GM19452 (cell line): ENCODE measurements around the gene RBFOX1.

ENCODE experiments used
- ATAC-seq: cut with Tn5 transposase; IDR thresholded peaks from one replicate; pipeline ENCODE4 v1.9.1; 2021; ENCODE audit not compliant: unreplicated experiment

Gene RBFOX1

DNA sequence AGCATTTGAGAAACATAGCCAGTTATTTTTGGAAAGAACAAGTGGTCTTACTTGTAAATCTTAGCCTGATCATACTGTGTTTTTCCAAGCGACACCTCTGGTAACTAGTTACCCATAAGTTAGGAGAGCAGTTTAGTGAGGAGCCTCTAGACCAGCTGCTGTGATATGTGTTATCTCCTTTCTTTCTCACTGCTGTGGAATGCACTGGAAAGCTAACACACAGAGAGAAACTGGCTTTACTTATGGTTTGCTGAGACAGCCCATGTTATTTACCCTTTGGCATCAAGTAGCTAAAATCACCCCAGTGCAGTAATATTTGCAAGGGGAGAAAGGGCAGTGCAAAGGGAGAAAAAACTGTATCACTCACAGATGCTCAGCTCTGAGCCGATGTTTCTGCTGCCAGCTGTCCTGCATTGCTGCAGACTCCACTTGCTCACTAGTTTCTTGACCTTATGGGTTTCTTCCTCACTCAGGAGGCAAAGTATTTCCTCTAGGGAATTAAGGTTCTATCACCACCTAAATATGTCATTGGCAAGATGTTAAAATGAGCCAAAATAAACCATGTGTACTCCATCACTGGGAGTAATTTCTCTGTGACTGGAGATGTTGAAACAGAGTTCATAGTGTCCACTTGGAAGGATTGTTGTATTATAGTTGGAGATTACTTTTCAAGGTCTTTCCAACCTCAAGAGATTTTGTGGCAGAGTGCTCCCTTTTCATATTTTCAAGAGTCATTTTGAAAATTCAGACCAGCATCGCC is 2.3 kb downstream of the RBFOX1 start:
- no peak for ATAC-seq

DNA sequence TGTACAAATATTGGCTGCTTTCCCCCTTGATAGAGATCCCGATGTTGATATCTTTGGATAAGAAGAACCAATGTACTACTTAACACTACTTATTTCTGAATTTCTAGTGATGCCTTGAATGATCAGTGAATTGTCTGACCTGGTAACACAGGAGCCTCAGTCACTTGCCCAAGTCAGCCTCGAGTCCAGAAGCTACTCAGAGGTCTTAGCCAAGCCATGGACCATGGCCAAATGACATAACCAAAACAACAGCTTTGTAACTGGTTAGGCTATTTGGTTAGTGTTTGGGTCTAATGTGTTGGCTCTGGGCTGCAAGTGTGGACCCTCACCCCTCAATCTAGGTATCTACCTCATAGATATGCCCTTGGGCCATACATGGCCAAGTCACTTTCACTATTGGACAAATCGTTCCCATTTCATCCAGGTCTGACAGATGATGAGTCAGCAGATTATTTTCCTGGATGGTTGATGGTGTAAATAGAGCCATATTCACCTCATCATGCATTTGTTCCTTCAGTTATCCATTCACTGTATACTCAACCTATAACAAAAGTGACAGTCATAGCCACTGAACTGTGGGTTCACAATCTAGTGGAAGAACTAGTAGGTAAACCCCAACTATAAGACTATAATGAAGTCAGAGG is 3.5 kb downstream of the RBFOX1 start:
- no peak for ATAC-seq

DNA sequence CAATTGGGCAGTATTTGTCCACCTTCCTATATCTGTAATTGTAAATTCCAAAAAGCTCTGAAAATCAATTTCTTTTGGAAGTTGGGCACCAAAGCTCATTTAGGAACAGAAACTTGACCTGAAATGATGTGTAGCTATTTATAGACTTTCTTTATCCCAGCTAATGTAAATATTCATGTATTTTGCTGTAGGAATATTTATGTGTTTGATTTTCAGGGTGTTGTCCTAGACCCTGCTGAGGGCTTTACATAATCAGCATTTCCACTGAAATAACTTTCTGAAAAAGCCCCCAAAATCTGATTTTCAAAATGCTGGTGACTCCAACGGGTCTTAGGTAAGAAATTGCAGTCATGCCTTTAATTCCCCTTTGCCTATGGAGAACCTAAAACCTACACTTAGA is 4.1 kb downstream of the RBFOX1 start:
- ATAC-seq, result no peak

DNA sequence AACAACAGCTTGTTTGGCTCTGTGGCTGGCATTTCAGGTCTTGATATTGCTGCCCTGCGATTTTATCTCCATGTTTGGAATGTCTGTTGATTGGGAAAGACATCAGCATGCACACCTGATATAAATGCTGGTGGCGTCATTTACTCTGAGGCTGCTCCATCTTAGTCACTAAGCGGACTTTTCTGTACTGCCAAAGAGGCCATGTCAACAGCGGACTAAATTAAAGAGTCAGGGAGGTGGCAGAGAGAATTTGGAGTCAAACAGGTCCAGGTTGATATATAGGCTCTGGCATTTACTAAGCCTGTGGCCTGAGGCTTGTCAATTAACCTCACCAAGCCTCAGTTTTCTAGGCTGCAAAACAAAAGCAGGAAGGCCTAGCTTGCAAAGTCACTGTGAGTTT is 6.2 kb downstream of the RBFOX1 start:
- ATAC-seq, result no peak

DNA sequence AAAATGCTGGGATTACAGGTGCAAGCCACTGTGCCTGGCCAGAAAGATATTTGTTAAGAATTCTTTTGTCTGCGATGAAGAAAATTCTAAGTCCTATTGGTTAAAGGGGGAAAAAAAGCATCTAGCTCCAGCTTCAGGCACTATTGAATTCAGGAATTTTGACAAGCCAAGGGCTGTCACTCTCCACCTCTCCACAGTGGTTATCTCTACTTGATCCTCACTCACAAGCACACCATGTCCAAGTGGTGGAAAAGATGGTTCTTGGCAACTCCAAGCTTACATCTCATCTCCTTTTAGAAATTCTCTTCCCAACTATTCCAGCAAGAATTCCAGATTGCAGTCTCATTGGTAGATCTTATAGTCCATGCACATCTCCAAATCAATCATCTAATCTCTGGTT is 7.1 kb downstream of the RBFOX1 start:
- no peak for ATAC-seq

DNA sequence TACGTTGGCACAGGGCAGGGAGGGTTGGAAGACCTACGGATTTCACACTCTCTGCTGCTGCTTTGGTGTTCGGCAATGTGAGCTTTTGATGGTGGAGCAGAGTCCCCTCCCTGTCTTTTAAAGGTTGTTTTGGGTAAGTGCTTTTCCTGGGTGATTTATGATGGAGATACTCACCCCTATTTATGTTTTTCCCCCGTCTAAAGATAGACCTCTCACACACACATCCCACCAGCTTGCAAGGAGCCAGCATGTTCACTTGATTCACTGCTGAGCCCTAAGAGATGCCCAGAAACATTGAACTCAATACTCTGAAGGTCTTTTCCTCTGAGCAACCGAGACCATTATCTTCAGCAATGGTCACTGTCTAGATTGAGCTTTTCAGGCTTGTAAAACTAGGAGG is 8.3 kb downstream of the RBFOX1 start:
- no peak for ATAC-seq

DNA sequence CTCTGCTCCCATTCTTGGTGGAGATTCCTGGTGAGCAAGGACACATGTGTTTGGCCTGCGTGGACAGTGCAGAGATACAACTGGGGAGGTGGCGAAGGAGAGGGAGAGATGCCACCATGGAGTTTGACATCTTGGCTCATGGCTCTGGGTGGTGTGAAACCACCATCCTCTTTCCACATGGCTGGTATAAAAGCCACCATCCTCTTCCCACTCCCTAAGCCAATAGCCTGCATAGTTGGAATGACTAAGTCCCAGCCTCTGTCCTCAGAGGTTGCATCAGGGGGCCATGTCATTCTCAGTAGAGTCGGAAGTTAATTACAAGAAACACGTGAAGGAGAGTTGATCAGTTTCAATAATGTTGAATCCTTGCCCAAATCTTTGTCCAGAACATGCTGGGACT is 10.0 kb downstream of the RBFOX1 start:
- no peak for ATAC-seq

DNA sequence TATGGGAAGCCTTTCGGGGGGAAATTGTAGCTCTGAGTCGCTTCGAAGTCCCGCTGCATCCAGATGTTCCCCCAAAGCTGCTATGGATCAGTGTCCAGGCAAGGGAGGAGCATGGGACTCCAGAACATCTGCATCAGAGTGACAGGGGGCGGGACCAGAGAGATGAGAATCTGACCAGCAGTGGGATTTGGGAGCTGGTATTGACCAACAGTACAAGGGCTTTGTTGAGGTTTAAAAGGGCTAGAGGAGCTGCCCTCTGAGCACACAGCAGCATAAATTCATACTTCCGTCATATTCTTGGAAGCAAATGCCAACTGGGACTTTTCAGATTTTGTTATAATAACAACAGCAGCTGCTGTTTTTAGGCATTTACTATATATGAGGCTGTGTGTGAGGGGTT is 10.6 kb downstream of the RBFOX1 start:
- ATAC-seq, result no peak

DNA sequence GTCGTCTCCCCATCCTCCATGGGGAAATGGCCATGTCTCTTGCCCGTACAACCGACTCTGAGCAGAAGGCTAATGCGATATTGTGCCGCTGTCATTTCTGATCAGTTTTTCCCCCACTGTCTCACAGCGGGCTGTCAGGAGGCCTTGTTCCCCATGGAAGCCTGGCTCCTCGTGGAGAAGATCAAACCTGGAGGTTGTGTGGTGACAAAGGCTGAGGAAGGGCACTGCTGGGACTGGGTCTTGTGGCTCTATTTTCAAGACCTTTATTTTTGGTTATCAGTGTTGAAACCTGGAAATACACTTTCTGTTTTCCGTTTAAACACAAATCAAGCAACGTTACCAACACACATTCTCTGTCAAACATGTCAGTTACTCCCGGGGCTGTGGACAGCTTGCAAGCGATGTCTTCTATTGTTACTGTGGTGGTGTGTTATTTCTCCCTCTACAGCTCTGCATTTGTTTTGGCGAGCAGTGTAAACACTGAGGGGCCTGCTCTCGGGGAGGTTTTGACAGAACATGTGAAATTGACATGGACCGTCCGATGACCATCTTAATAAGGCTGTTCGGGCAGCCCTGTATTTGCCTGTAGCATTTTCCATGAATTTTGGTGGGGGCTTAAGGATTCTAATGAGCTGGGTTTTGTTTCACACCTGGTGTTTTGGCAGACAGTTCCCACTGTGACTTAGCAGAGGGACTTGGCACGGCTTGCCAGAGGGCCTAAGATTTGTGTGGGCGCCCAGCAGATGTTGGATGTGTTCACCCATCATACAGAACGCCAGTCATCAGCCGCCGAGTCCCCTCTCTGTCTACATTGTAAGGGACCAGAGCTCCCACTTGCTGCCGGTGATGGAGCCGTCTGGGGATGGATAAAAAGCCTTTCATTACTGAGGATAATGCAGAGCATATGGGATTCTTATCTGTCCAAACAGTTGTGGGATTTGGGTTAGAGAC is 12.5 kb downstream of the RBFOX1 start:
- no peak for ATAC-seq

DNA sequence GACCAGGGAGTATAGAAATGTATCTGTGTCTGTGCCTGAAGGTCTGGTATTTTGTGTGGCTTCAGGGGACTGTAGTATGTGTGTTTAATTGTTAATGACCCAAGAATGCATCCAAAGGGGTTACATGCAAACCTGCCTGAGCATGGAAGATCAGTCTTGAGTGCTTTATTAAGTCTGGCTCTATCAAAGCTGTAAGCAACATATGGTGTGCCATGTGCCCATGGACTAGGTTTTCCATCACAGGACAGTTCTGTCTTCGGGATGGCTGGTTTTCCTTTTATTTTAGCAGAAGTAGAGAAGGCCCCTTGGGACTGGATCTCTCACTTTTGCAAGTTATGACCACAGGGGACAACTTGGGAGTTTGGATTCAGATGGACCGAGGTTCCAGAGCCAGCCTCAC is 18.2 kb downstream of the RBFOX1 start:
- ATAC-seq, result no peak

DNA sequence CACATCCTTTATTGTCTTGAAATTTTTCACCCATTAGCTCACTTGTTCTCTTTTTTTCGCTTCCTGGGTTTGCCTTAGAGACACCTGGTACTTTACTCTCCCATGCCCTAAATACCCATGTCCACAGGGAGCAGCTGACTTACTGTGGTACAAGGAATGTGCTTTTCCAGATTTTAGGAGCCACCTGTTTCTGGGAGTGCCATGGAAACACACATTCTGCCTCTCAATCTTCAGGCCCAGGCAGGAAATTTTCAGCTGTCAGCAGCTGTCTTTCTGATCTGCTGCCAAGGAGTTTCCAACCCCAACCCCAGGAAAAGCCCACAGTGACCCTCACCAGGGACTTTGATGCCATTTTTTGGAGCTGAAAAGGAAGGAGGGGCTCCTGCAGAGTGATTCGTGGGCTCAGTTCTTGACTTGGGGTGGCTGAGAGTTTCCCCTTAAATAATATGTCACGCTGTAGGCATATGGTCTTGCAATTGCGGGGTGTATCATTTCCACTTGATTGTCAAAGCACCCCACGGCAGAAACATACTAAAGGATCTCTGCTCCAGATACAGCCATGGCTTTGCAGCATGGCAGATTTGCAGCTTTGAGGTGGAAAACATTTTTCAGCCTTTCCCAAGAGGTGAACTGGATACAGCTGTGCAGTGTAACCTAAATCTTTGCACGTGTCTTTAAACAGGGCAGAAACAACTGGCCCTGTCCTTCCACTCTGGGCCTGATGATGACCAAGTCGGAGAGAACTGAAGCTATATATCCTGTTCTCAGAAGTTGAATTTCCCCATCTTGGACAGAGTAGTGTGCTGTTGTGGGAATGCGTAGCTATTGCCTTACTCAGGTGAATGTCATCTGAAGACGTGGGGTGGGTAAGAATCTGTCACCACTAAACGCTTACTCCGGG is 19.2 kb downstream of the RBFOX1 start:
- no peak for ATAC-seq

DNA sequence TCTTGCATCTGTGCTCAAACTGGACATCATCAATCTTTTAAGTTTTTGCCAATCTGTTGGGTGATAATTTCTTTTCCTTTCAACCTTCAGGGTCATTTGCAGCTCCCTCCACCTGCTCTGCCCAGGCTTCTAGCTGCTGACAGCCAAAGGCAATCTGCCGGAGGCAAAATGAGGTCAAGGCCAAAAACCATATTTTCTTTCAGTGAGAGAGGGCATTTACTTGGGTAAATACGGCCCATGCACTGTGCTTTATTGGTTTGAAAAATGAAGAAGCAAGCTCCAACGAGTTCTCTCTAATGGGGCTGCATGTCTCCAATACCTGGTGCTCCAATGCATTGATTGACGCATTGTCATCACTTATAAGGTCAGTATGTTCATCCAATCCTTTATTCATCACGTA is 23.1 kb downstream of the RBFOX1 start:
- no peak for ATAC-seq

DNA sequence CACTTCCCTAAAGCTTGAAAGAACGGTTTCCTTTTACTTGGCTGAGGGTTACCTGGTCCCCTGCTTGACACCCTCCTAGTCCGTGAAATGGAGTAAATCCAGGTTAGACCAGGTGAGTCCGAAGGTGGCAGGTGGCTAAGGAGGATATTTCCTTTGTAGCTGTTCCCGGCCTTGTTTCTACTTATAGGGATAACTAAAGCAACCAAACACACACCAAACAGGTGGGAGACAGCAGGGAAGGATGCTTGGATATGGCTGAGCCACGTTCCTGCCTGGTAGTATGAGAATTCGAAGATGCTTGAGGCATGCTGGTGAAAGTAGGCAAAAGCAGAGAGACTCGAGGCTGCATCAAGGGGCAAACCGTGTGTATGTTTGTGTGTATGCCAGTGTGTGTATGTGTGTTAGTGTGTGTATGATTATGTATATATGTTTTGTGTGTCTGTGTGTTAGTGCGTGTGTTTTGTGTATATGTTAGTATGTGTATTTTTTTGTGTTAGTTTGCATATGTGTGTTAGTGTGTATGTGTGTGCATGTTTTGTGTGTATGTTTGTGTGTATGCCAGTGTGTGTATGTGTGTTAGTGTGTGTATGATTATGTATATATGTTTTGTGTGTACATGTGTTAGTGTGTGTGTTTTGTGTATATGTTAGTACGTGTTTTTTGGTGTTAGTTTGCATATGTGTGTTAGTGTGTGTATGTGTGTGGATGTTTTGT is 28.9 kb downstream of the RBFOX1 start:
- ATAC-seq, result no peak

DNA sequence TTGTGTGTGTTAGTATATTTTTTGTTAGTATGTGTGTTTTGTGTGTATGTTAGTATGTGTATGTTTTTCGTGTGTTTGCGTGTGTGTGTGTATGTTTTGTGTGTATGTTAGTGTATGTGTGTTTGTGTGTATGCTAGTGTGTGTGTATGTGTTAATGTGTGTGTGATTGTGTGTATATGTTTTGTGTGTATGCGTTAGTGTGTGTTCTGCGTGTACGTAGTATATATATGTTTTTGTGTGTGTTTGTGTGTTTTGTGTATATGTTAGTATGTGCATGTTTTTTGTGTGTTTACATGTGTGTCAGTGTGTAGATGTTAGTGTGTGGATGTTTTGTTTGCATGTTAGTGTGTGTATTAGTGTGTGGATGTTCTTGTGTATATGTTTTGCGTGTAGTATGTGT is 29.6 kb downstream of the RBFOX1 start:
- ATAC-seq, result no peak

DNA sequence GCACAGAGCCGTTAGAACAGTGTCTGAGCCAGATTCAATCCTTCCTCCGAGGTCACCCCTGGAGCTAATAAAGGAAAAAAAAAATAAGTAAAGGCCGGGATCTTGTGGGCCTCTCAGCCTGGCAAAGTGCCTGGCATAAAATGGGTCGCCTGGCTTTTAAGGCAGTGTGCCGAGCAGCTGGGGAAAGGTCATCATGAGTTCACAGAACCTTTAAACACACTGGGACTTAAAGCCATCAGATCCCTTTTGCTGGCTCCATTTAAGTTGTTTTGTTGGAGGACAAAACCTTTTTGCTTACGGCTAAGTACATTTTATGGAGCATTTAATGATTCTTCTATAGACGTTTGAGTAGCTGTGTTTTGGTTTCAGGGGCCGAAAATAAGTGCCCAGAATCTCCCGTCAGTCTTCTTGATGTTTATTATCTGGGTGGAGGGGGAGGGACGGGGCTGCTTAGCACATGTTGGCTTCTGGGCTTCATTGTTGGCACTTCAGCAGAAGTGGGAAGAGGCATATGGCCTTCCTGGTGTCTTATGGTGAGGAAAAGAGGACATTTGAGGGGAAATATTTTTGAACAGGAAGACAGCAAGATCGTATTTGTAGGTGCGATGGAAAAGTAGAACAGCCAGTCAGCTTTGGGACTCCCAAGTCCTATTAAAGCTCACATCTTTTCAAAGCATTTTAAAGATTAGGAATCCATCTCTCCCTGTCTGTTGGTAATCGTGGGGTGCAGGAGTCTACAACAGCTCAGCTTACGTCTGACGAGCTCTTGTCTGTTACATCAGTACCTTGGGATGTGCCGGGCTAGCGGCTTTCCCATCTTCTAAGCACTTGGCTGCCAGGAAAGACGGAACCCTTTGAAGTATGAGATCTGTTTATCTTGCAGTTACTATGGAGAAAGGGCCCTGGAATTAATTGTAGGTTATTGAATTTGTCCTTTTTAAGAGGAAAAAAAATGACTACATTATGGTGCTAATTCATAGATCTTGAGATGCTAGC is 31.1 kb downstream of the RBFOX1 start:
- ATAC-seq, result no peak

DNA sequence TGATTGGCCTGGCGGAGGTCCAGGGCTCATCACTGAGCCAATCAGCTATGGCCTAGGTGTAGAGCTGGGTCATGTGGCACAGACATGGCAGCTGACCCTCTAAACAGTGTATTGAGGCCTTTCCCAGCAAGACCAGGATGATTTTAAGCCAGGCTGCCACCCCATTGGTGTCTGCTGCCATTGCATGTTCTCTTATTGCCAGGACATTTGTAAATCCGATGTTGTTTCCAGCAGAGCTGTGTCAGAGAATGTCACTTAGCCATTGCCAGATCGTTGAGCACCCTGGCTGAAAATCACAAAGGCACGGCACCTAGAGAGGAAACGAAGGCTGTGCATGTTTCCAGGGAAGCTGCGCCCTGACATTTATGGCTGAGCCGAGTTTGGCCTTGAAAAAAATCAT is 33.4 kb downstream of the RBFOX1 start:
- ATAC-seq, result no peak

DNA sequence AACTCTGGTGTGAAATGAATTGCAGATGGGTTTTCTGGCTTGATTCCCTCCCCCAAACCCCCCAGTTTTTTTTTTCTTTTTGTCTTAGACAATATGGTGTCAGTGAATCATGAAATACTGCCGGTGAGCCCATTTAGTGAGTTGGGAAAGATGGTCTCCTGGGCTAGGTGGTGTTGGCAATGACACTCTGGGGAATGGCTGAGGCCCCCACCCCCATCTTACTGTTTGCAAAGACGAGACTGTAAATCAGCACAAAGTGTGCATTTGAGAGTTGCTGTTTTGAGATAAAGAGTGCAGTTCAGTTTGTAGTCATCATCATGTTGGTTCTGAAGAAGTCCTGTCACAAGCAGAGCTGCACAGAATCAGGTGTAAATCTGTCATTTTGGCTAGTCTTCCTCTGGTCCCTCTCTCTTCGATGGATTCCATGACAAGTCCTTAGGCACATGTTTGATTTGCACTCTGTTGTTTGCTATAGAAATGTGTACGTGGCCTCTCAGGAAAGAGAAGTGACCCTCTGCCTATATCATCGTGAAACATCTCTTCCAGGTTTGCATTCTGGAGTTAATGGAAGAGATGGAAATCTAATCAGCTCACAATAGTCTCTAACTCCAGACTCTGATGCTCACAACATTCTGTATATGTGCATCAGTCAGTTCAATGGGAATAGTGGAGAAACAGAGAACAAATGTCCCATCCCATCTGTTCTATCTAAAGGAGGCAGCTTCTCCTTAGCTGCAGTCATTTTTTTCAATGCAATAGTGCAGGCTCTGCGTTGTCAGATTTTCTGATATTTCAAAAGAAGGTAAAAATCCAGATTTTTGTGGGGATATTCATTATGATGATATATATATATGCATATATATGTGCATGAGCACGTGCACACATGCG is 34.6 kb downstream of the RBFOX1 start:
- no peak for ATAC-seq

DNA sequence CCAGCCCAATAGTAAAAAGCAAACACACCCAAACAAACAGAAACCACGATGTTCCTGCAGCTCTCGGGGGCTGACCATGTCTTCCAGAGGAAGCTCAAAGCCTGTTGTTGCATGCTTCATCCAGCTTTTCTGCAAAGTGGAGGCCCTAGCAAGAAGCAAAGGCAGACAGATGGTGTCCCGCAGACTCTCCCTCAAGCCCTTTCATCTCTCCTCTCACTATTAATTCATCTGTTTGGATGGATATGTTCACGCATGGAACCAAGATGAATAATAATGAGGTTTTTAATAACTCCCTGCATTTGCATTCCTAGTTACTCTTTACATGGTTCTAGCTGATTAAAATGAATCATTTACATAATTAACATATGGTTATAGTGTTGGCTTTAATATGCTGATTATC is 36.6 kb downstream of the RBFOX1 start:
- no peak for ATAC-seq
